ENCODE results near the gene POLR1C.
"Not testable (repeated sequence)": the region's sequence is repeated elsewhere in the genome, so short reads cannot be mapped to it uniquely, and the experiment has no call there.

The POLR1C gene

DNA sequence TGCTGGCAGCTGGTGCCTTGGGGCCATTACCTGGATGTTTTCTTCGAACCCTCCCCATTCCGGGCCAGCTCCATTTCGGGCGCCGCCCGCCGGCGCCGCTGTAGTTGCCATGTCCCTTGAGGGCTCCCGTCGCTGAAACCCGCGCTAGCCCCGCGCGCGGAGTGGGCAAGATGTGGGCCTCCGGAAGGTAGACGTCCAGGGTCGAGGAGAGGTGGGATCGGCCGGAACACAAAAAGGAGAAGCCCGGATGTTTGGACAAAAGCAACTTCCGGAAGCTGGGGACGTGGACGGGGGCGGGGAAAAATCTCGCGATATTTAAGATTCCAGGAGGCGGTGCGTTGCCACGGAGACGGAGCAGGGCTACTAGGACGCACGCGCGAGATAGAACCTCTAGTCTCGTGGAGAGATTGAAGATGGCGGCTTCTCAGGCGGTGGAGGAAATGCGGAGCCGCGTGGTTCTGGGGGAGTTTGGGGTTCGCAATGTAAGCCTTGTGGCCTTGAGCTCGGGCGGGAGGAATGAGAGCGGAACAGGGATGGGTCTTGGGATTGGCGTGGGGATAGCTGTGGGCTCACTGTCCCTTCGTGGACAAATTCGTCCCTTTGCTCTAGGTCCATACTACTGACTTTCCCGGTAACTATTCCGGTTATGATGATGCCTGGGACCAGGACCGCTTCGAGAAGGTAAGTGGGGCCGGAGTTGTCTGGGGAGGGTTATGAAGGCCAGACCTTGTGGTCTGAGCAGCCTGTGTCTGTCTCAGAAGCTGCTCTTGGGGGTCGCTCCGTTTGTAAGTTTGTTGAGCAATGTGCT is at the start of gene POLR1C, which contains the start of gene YIPF3:
POLR1C (plus strand) TSS at position 393 of the 808 bp plus-strand sequence; CDS start at position 414, 21 bp downstream.
YIPF3 (minus strand) TSS at position 230 of the 808 bp plus-strand sequence; CDS start at position 111, 119 bp downstream.
- TF ChIP-seq, protein P1, sequence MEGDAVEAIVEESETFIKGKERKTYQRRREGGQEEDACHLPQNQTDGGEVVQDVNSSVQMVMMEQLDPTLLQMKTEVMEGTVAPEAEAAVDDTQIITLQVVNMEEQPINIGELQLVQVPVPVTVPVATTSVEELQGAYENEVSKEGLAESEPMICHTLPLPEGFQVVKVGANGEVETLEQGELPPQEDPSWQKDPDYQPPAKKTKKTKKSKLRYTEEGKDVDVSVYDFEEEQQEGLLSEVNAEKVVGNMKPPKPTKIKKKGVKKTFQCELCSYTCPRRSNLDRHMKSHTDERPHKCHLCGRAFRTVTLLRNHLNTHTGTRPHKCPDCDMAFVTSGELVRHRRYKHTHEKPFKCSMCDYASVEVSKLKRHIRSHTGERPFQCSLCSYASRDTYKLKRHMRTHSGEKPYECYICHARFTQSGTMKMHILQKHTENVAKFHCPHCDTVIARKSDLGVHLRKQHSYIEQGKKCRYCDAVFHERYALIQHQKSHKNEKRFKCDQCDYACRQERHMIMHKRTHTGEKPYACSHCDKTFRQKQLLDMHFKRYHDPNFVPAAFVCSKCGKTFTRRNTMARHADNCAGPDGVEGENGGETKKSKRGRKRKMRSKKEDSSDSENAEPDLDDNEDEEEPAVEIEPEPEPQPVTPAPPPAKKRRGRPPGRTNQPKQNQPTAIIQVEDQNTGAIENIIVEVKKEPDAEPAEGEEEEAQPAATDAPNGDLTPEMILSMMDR (IDR thresholded peaks at IDR 0.05), result no peak
- Histone ChIP-seq H3K4me3 (peak within 1 kb of the TSS; percentile 97), H3K27ac (peak within 1 kb of the TSS; percentile 82 to 88)
- DNase-seq (ENCODE audit: low spot score), result peak; percentile 98

GRCh38 chr6:43467265-43467664 is 49.6 kb upstream of the POLR1C start:
- H3K27ac ChIP-seq; DNase-seq (ENCODE audit: low spot score); H3K4me3 ChIP-seq: not testable (repeated sequence)

DNA sequence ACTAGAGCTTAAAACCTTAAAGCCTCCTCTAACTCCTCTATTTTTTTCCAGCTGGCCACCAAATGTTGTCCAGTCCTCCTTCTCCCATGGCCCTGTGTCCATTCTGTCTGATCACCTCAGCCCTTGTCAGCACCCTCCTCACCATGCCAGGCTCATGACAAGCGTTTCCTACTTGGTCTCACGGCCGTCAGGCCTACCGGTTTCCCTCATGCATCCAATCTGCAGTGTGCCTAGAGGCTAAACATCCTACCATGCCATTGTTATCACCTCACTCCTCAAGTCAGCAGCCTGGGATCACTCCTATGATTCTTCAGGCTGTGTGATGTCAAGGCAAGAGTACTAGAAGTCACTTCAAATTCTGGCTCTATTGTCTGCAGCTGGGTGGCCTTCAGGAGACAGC is 49.1 kb upstream of the POLR1C start:
- Histone ChIP-seq H3K27ac (no peak overlapping the region), H3K4me3 (no peak overlapping the region)
- no peak for DNase-seq (ENCODE audit: low spot score)
- TF ChIP-seq, protein P1 (IDR thresholded peaks at IDR 0.05), result no peak

GRCh38 chr6:43468240-43468639 is 48.6 kb upstream of the POLR1C start:
- TF ChIP-seq, protein P1 (IDR thresholded peaks at IDR 0.05), result no peak
- Histone ChIP-seq H3K4me3 (no peak overlapping the region), H3K27ac (no peak overlapping the region)
- no peak for DNase-seq (ENCODE audit: low spot score)

GRCh38 chr6:43468748-43469681 is 47.9 kb upstream of the POLR1C start:
- TF ChIP-seq, protein P1 (IDR thresholded peaks at IDR 0.05), result no peak
- Histone ChIP-seq H3K27ac (no peak overlapping the region), H3K4me3 (no peak overlapping the region)
- DNase-seq (ENCODE audit: low spot score), result no peak

DNA sequence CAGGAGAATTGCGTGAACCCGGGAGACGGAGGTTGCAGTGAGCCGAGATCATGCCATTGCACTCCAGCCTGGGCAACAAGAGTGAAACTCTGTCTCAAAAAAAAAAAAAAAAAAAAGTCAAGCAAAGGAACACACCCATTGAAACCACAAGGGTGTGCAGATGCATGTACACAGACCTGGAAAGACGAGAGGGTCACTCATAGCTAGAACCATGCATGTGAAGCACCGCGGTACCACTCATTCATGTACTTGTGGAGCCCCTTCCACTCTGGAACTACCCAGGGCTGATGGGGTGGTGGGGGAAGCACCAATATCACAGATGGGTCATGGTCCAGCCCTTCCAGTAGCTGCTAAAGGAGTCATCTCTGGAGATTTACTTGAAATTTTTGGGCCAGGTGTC is 46.9 kb upstream of the POLR1C start:
- DNase-seq (ENCODE audit: low spot score), result no peak
- Histone ChIP-seq H3K4me3 (no peak overlapping the region), H3K27ac (no peak overlapping the region)
- TF ChIP-seq, protein P1 (IDR thresholded peaks at IDR 0.05), result no peak

- TF ChIP-seq, protein P1 (IDR thresholded peaks at IDR 0.05), result no peak
- H3K4me3 ChIP-seq, result no peak overlapping the region
- no peak for DNase-seq (ENCODE audit: low spot score)
- H3K27ac ChIP-seq, result no peak overlapping the region
Measured at GRCh38 chr6:43471399-43471798, 45.5 kb upstream of the POLR1C start.
